IPS-20b (cell line): ENCODE data around the gene MIA2.
"Not testable (repeated sequence)": the region's sequence is repeated elsewhere in the genome, so short reads cannot be mapped to it uniquely, and the experiment has no call there.

Source experiments
- H3K27ac ChIP-seq: one replicate; pipeline ENCODE4 v1.5.1; 2013; ENCODE audit warnings: low read length
- H3K27me3 ChIP-seq: 2 replicates; pipeline ENCODE4 v1.6.1; 2013; ENCODE audit warnings: mild to moderate bottlenecking, low read length, inconsistent platforms; ENCODE audit not compliant: insufficient read depth
- H3K36me3 ChIP-seq: 2 replicates; pipeline ENCODE4 v1.6.1; 2013; ENCODE audit warnings: low read depth, mild to moderate bottlenecking, inconsistent platforms, low read length, moderate library complexity; ENCODE audit not compliant: insufficient read depth
- H3K4me1 ChIP-seq: 2 replicates; pipeline ENCODE4 v1.6.1; 2013; ENCODE audit warnings: mild to moderate bottlenecking, control low read depth, inconsistent platforms, low read length, moderate library complexity; ENCODE audit not compliant: insufficient read depth
- H3K4me3 ChIP-seq: 2 replicates; pipeline ENCODE4 v1.5.1; 2013; ENCODE audit warnings: mild to moderate bottlenecking, low read length, inconsistent platforms
- H3K9ac ChIP-seq: 2 replicates; pipeline ENCODE4 v1.6.1; 2013; ENCODE audit warnings: low read depth, mild to moderate bottlenecking, inconsistent platforms, low read length, moderate library complexity
- H3K9me3 ChIP-seq: 2 replicates; pipeline ENCODE4 v1.6.1; 2013; ENCODE audit warnings: mild to moderate bottlenecking, low read depth, low read length, inconsistent platforms; ENCODE audit not compliant: insufficient read depth

Gene MIA2

DNA sequence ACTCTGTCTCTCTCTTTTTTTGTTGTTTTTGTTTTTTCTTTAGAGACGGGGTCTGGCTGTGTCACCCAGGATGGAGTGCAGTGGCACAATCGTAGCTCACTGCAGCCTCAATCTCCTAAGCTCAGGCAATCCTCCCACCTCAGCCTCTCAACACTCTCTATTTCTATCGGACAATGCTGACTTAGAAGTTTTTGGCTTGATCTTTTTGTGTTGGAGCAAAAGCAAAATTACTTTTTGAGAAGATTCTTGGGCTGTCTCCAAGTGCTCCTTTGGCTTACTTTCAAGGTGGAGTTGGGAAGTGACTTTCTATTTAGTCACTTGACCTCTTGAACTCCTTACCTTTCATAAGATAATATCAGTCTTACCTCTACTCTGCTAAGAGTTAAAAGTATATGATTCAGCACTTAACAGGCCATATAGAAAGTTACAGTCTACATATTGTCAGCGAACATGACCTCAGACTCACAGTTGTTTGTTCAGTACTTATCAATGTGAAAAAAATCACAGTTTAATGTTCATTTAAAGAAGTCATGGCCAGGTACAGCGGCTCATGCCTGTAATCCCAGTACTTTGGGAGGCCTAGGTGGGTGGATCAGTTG, 15.4 kb upstream of the MIA2 start:
- no peak overlapping the region for H3K4me3 ChIP-seq
- no peaks in the 10 kb centered on the region for H3K9me3 ChIP-seq
- H3K27me3 ChIP-seq, result no peaks in the 10 kb centered on the region
- no peak overlapping the region for H3K9ac ChIP-seq
- no peak overlapping the region for H3K27ac ChIP-seq
- no peaks in the 10 kb centered on the region for H3K4me1 ChIP-seq
- no peaks in the 10 kb centered on the region for H3K36me3 ChIP-seq

DNA sequence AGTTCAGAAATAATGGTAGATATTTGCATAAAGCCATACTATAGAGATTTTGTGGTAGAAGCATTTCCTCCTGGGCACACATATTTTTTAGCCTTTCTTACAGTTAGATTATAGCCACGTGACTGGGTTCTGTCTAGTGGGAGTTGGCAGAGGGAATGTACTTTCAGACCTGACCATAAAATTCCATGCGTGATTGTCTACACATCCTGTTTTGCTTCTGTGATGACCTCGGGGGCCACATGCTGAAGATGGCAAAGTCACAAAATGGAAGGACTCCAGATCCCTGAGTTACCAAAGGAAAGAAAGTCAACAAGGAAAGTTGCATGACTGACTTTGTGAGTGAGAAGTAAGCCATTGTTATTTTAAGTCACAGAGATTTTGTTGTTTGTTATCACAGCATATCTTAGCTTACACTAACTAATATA, 14.6 kb upstream of the MIA2 start:
- H3K27me3 ChIP-seq, result no peaks in the 10 kb centered on the region
- H3K4me3 ChIP-seq, result no peak overlapping the region
- H3K27ac ChIP-seq, result no peak overlapping the region
- H3K4me1 ChIP-seq, result no peaks in the 10 kb centered on the region
- no peaks in the 10 kb centered on the region for H3K36me3 ChIP-seq
- H3K9ac ChIP-seq, result no peak overlapping the region
- no peaks in the 10 kb centered on the region for H3K9me3 ChIP-seq

DNA sequence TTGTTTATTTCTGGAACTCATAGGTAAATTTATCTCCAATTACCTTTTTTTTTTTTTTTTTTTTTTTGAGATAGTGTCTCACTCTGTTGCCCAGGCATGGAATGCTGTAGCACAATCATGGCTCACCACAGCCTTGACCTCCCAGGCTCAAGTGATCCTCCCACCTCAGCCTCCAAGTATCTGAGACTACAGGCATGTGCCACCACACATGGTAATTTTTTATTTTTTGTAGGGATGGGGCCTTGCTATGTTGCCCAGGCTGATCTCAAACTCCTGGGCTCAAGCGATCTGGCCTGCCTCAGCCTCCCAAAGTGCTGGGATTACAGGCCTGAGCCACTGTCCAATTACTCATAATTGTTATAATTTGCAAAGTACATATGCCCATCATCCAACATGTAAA, 13.2 kb upstream of the MIA2 start:
- not testable (repeated sequence) for H3K27me3 ChIP-seq, H3K9me3 ChIP-seq, H3K9ac ChIP-seq, H3K4me1 ChIP-seq, H3K36me3 ChIP-seq, H3K27ac ChIP-seq, H3K4me3 ChIP-seq

DNA sequence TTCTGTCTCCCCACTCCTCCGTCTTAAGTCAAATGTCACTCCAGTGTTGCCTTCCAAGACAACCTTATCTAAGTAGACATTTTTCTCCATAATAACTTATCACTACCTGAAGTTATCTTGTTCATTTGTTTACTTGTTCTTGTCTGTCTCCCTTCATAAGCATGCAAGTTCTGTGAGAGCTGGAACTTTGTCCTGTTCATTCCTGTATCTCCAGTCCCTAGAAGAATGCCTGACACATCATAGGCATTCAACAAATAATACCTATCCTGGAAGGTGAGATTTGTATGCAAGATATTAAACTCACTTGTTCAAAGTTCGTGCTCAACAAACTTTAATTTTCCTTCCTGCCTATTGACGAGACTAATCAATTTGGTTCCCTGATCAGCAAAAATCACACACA, 5.7 kb upstream of the MIA2 start:
- no peak overlapping the region for H3K4me3 ChIP-seq
- no peaks in the 10 kb centered on the region for H3K4me1 ChIP-seq
- H3K27me3 ChIP-seq, result no peaks in the 10 kb centered on the region
- no peak overlapping the region for H3K9ac ChIP-seq
- H3K27ac ChIP-seq, result no peak overlapping the region
- H3K36me3 ChIP-seq, result no peaks in the 10 kb centered on the region
- H3K9me3 ChIP-seq, result no peaks in the 10 kb centered on the region

DNA sequence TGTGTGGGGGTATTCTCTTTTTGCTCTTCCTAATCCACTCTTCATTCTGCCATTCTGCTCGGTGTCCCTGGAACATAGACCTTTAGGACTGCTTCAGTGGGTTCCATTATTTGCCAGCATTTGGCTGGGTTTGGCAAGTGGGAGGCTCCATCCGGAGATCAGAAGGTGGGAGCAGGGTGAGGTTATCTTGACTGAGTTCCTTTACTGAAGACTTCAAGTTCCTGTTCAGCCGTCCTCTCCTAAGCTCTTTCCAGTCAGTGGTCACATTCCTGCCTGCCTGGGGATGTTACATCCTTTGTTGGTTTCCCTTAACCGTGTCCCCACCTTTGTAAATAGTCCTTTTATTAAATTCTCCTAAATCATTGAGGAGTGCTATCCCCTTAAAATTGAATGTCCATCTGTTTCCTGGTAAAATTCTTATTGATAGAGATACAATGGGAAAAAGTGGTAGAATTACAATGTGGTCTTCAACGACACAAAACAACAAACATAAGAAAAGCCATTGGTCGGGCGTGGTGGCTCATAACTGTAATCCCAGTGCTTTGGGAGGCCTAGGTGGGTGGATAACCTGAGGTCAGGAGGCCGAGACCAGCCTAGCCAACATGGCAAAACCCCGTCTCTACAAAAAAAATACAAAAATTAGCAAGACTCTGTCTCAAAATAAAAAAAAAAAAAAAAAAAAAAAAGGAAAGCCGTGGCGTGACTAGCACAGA, 5.0 kb upstream of the MIA2 start:
- H3K4me3 ChIP-seq, result no peak overlapping the region
- H3K9me3 ChIP-seq, result no peaks in the 10 kb centered on the region
- H3K9ac ChIP-seq, result no peak overlapping the region
- H3K36me3 ChIP-seq, result no peaks in the 10 kb centered on the region
- H3K4me1 ChIP-seq, result no peaks in the 10 kb centered on the region
- H3K27me3 ChIP-seq, result no peaks in the 10 kb centered on the region
- H3K27ac ChIP-seq, result no peak overlapping the region

DNA sequence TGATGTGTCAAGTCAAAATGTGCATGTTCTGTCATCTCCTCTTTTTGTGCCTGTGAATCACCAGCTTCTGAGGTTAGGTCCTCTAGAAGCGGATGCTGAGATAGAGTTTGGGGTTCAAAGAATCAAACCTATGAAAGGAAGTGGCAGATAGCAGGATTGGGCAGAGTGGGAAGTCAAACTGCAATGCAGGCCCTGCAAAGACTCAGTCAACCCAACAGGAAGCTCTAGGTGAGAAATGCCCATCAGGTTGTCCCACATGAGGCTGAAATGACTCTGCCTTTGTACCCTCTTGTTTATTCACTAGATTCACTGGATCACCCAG, 4.5 kb upstream of the MIA2 start:
- H3K9me3 ChIP-seq, result no peaks in the 10 kb centered on the region
- H3K27ac ChIP-seq, result no peak overlapping the region
- no peaks in the 10 kb centered on the region for H3K27me3 ChIP-seq
- H3K9ac ChIP-seq, result no peak overlapping the region
- H3K4me3 ChIP-seq, result no peak overlapping the region
- H3K36me3 ChIP-seq, result no peaks in the 10 kb centered on the region
- H3K4me1 ChIP-seq, result no peaks in the 10 kb centered on the region

DNA sequence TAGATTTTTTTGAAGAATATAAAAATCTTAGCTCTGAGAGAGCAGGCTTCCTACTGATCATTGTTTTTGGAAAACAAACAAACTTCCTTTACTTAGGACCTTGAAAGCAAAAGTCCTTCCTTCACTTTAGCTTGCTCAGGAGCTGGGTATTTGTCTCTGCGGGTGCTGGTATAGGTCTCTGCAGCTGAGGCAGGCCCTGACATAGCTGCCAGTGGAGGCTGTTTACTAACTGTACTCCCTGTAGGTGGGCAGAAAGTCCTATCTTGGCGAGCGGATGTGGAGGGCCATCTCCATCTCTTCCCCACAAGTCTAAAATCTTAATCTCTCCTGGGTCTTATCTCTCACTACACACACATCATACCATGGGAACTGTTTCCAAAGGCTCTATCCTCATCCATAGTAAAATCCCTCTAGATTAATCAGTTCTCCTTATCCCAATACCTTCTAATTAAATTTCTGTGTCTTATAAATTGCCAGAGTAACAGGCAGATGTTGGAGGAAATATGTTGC, 4.1 kb upstream of the MIA2 start:
- Histone ChIP-seq H3K4me1 (no peaks in the 10 kb centered on the region), H3K4me3 (no peak overlapping the region), H3K27ac (no peak overlapping the region), H3K9ac (no peak overlapping the region), H3K36me3 (no peaks in the 10 kb centered on the region), H3K9me3 (no peaks in the 10 kb centered on the region), H3K27me3 (no peaks in the 10 kb centered on the region)

DNA sequence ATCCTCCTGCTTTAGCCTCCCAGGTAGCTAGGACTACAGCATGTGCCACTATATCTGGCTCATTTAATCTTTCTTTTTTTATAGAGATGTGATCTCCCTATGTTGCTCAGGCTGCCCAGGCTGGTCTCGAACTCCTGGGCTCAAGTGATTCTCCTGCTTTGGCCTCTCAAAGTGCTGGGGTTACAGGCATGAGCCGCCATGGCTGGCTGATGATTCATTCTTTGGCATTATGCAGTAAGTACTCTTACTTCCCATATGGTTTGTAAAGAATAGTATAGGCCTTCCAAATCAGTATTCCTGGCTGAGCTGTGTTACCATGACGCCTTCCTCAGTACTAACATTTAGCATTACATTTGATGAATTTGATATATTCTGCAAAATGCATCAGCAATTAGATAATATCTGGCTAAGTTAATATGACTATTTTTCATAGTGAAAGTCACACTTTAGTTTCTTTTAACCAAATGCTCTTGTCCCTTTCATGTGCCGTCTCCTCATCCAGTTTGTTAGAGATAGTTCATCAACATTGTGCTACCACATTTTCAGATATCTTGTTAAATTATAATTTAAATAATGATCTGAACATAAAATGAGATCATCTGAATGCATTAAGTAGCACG, 3.2 kb upstream of the MIA2 start:
- no peak overlapping the region for H3K27ac ChIP-seq
- no peaks in the 10 kb centered on the region for H3K36me3 ChIP-seq
- H3K4me1 ChIP-seq, result no peaks in the 10 kb centered on the region
- H3K9me3 ChIP-seq, result no peaks in the 10 kb centered on the region
- H3K27me3 ChIP-seq, result no peaks in the 10 kb centered on the region
- H3K4me3 ChIP-seq, result no peak overlapping the region
- no peak overlapping the region for H3K9ac ChIP-seq

DNA sequence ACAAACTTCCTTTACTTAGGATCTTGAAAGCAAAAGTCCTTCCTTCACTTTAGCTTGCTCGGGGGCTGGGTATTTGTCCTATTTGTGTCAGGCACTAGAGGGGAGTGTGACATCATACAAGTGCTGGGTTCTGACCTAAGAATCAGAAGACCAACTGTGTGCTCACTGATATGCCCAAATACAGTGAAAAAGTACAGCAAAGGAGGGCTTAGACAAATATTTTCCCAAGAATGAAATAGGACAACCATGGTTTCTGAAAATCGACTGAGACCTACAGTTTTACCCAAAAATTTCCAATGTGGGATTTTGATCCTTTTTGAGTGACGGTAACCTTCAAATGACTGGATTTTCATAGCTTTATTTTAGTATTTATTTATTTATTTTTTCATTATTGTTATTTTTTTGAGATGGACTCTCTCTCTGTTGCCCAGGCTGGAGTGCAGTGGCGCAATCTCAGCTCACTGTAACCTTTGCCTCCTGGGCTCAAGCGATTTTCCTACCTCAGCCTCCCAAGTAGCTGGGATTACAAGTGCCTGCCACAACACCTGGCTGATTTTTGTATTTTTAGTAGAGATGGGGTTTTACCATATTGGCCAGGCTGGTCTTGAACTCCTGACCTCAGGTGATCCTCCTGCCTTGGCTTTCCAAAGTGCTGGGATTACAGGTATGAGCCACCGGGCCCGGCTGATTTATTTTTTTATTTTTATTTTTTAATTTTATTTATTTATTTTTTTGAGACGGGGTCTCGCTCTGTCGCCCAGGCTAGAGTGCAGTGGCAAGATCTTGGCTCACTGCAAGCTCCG, 1.8 kb upstream of the MIA2 start:
- not testable (repeated sequence) for H3K4me3 ChIP-seq, H3K36me3 ChIP-seq, H3K4me1 ChIP-seq, H3K9me3 ChIP-seq, H3K27ac ChIP-seq, H3K9ac ChIP-seq, H3K27me3 ChIP-seq

DNA sequence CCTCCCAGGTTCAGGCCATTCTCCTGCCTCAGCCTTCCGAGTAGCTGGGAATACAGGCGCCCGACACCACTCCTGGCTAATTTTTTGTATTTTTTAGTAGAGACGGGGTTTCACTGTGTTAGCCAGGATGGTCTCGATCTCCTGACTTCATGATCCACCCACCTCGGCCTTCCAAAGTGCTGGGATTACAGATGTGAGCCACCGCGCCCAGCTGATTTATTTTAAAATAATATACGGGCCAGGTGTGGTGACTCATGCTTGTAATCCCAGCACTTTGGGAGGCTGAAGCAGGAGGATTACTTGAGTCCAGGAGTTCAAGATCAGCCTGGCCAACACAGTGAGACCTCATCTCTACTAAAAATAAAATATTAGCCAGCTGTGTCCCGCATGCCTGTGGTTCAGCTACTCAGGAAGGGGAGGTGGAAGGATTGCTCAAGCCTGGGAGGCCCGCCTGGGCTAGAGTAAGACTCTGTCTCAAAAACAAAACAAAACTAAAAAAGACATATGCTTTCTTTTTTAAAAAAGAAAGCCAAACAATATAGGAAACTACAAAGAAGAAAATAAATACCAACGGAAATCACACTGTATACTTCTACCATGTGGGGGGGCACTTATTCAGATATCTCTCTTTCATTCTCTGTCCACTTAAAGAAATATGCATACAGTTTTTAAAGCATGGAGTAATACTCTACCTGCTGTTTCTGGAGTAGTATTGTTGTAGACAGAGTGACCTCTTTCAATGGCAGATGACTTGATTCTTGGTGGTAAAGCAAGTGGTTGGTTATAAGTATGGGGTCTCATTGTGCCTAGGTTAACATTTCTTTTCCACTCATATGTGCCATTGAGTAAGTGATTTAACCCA, 930 bp upstream of the MIA2 start:
- no peaks in the 10 kb centered on the region for H3K27me3 ChIP-seq
- no peaks in the 10 kb centered on the region for H3K9me3 ChIP-seq
- no peak overlapping the region for H3K27ac ChIP-seq
- no peaks in the 10 kb centered on the region for H3K4me1 ChIP-seq
- no peaks in the 10 kb centered on the region for H3K36me3 ChIP-seq
- no peak overlapping the region for H3K9ac ChIP-seq
- no peak overlapping the region for H3K4me3 ChIP-seq

DNA sequence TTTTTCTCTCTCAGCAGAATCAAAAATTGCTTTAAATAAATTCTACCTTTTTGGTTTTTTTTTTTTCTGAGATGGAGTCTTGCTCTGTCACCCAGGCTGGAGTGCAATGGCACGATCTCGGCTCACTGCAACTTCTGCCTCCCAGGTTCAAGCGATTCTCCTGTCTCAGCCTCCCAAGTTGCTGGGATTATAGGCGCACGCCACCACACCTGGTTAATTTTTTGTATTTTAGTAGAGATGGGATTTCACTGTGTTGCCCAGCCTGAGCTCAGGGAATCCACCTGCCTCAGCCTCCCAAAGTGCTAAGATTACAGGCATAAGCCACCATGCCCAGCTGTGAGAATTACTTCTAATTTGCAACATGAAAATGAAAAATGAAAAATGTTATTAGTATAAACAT, 1.3 kb downstream of the MIA2 start:
- H3K4me1 ChIP-seq, H3K9ac ChIP-seq, H3K9me3 ChIP-seq, H3K27ac ChIP-seq, H3K36me3 ChIP-seq, H3K4me3 ChIP-seq, H3K27me3 ChIP-seq: not testable (repeated sequence)
